DND-41 (cell line): ENCODE measurements around the gene NEDD4L.

Experiments
- CTCF ChIP-seq: IDR thresholded peaks from 2 replicates; pipeline ENCODE4 v1.5.1; 2012; ENCODE audit warnings: borderline replicate concordance, low read length, moderate library complexity, mild to moderate bottlenecking; ENCODE audit not compliant: poor library complexity, severe bottlenecking; ENCODE audit errors: extremely low read depth
- EZH2 ChIP-seq: IDR thresholded peaks from 3 replicates; pipeline ENCODE4 v1.6.1; 2012; ENCODE audit warnings: borderline replicate concordance, low read depth, mild to moderate bottlenecking, moderate library complexity, low read length, inconsistent platforms; ENCODE audit not compliant: severe bottlenecking

GRCh38 chr18:58188996-58189395, 145.0 kb downstream of the NEDD4L start:
- no peak for TF ChIP-seq CTCF
- TF ChIP-seq EZH2 = no peak
